H7 (cell line): ENCODE results near the gene DFFB. TPM values are rescaled to one million over a fixed set of nuclear protein-coding genes. Genes with fewer than 3 reads are reported as not detected.

Source experiments
- DNase-seq: peaks from one replicate; pipeline ENCODE4 v3.0.0; 2012
- H3K27me3 ChIP-seq: 2 replicates; pipeline ENCODE4 v1.6.0; 2011; ENCODE audit warnings: mild to moderate bottlenecking, low read length; ENCODE audit not compliant: control insufficient read depth, insufficient read depth
- H3K36me3 ChIP-seq: replicated peaks from 2 replicates; pipeline ENCODE4 v1.5.1; 2011; ENCODE audit warnings: low read length; ENCODE audit not compliant: control insufficient read depth, insufficient read depth
- H3K4me3 ChIP-seq: 2 replicates; pipeline ENCODE4 v1.5.1; 2011; ENCODE audit warnings: low read depth, mild to moderate bottlenecking, control low read depth, low read length, moderate library complexity; ENCODE audit not compliant: insufficient read depth
- total RNA-seq: library from RNA; depleted of rRNA; stranded (reverse); fragments of >200 nt; shearing (Covaris generic); gene quantifications from 2 replicates; pipeline ENCODE4 v1.2.3, GENCODE V29; 2014

Gene DFFB
- total RNA-seq, 1 experiment from 2014 or later: 12.1 TPM

DNA sequence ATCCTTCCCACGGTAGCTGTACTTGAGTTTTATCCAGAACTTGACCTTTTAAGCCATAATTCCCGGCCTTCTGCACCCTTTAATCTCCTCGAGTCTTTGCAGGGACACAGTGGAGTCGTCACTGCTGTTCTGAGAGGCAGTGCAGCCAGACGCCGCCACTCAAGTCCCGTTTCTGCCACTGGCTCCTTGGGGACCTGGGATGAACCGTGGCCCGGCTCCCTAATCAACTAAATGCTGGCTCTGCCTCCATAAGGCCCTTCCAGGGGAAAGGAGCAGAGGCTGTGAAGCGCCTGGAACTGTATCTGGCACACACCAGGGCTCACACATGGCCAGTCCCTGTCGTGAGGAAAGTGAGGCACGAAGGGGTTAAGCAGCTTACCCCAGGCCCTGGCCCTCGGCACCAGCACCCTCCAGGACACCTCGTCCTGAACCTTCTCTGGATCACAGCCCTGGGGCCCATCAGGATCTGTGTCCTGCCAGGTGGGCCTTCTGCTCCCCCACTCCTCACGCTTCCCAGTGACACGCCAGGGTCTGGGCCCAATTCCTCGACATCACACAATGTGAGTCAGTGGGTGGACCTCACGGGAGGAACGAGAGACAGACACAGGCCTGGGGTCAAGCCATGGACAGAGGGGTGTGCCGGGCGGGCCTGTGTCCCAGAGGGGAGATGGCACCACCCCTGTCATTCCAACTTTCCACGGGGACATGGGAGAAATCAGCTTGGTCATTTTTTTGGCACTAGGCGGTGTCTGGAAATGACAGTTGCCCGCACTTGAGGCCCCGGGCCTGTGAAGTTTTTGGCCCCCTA, 66.3 kb downstream of the DFFB start:
- no peaks in the 10 kb centered on the region for H3K36me3 ChIP-seq
- H3K4me3 ChIP-seq: no peak overlapping the region
- DNase-seq: no peak
- H3K27me3 ChIP-seq: no peaks in the 10 kb centered on the region

GRCh38 chr1:3924186-3924824, 67.0 kb downstream of the DFFB start:
- H3K4me3 ChIP-seq: no peak overlapping the region
- H3K36me3 ChIP-seq: no peaks in the 10 kb centered on the region
- no peak for DNase-seq
- no peaks in the 10 kb centered on the region for H3K27me3 ChIP-seq

DNA sequence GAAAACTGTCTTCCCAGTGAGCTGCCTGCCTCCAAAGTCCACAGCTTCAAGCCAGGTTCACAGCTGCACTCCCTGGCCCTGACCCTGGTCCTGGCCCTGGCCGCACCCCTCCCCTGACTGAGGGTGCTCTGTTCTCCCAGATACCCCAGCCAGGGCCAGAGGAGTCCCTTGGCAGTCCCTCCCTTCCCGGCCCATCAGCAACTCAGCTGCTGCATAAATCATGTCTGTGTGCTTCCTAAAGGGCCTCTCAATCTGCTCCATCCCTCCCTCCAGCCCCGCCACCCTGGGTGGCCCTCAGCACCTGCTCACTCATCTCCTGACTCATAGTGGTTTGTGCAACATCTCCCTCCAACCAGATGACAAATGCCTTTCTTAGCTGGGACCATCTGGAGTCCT, 67.5 kb downstream of the DFFB start:
- Histone ChIP-seq H3K36me3 (no peaks in the 10 kb centered on the region), H3K4me3 (no peak overlapping the region), H3K27me3 (no peaks in the 10 kb centered on the region)
- DNase-seq: no peak

DNA sequence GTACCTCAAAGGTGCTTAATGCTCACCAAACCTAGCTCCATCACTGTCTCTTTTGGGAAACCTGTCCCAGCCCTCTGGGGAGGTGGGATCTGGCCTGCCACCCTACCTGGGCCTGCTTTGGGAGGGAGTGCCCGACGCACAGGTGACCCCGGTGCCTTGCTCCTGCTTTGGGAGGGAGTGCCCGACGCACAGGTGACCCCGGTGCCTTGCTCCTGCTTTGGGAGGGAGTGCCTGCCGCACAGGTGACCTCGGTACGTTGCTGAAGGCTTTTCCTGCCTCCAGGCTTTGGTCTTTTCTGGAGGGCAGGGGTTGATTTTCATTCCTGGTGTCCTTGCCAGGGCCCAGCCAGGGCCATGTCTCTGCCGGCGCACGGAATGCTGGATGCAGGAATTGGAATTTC, 68.0 kb downstream of the DFFB start:
- no peaks in the 10 kb centered on the region for H3K36me3 ChIP-seq
- H3K27me3 ChIP-seq: no peaks in the 10 kb centered on the region
- no peak for DNase-seq
- no peak overlapping the region for H3K4me3 ChIP-seq

- Histone ChIP-seq H3K4me3 (no peak overlapping the region), H3K27me3 (no peaks in the 10 kb centered on the region), H3K36me3 (no peaks in the 10 kb centered on the region)
- no peak for DNase-seq
Observed at GRCh38 chr1:3925762-3926161, 68.5 kb downstream of the DFFB start.

DNA sequence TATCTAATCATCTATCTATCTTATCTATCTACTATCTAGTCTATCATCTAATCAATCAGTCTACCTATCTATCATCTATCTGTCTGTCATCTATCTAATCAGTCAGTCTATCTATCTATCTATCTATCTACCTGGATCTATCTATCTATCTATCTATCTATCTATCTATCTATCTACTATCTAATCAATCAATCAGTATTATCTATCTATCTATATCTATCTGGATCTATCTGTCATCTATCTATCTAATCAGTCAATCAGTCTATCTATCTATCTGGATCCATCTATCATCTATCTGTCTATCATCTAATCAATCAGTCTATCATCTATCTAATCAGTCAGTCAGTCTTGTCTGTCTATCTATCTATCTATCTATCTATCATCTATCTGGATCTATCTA, 69.7 kb downstream of the DFFB start:
- Histone ChIP-seq H3K4me3 (no peak overlapping the region), H3K27me3 (no peaks in the 10 kb centered on the region), H3K36me3 (no peaks in the 10 kb centered on the region)
- no peak for DNase-seq

DNA sequence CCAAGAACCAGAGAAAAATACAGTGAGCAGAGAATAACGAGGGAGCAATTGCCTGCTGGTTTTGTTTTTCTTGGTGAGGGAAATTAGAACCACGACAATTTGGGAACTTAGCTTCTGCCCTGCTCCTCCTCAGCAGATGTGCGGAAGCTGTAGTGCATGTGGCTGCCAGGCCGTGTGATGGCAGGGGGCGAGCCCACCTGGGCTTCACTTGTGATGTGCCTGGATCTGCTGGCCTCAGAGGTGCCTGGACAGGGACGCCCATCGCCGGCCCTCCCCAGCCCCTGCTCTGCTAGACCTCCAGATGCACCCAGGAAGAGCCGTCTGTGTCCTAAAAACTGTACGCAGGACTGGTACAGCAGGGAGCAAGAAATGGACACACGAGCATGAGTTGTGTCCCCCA, 71.3 kb downstream of the DFFB start:
- no peak for DNase-seq
- Histone ChIP-seq H3K36me3 (no peaks in the 10 kb centered on the region), H3K27me3 (no peaks in the 10 kb centered on the region), H3K4me3 (no peak overlapping the region)

- H3K36me3 ChIP-seq: no peaks in the 10 kb centered on the region
- DNase-seq: no peak
- H3K27me3 ChIP-seq: no peaks in the 10 kb centered on the region
- no peak overlapping the region for H3K4me3 ChIP-seq
Observed at GRCh38 chr1:3929126-3929525, 71.8 kb downstream of the DFFB start.

GRCh38 chr1:3930301-3931006, 73.2 kb downstream of the DFFB start:
- no peak for DNase-seq
- H3K4me3 ChIP-seq: no peak overlapping the region
- H3K36me3 ChIP-seq: no peaks in the 10 kb centered on the region
- no peaks in the 10 kb centered on the region for H3K27me3 ChIP-seq

- Histone ChIP-seq H3K36me3 (no peaks in the 10 kb centered on the region), H3K27me3 (no peaks in the 10 kb centered on the region)
- DNase-seq: no peak
Observed at GRCh38 chr1:3931007-3931912, 74.0 kb downstream of the DFFB start.

GRCh38 chr1:3932156-3932919, 75.1 kb downstream of the DFFB start:
- DNase-seq: no peak
- no peak overlapping the region for H3K4me3 ChIP-seq
- H3K36me3 ChIP-seq: no peaks in the 10 kb centered on the region
- H3K27me3 ChIP-seq: no peaks in the 10 kb centered on the region

More at GRCh38 chr1:3931007-3931912, 74.0 kb downstream of the DFFB start:
- no peak overlapping the region for H3K4me3 ChIP-seq
